GM12878 (cell line): ENCODE data around the gene NCKAP5. TPM values are rescaled to one million over a fixed set of nuclear protein-coding genes. Genes with fewer than 3 reads are reported as not detected.

ENCODE experiments used
- ATAC-seq: fragments of 200-7000 bp; cut with Tn5 transposase; 3 replicates; pipeline ENCODE4 v1.9.1; 2020; ENCODE audit warnings: mild to moderate bottlenecking, moderate library complexity
- BruUV-seq: library from RNA; stranded (reverse); fragments of 400-500 nt; replicated peaks from 2 replicates; lab custom pipeline; 2021; lab: Mats Ljungman, UMichigan
- CTCF ChIA-PET: fragments of 300-600 bp; sonication (Branson Sonifier 250); formaldehyde crosslinking; extraction: SDS; loops from one replicate; lab custom pipeline; 2021; ENCODE audit warnings: inconsistent platforms; lab: Yijun Ruan, JAX
- POLR2A ChIA-PET: fragments of 350-600 bp; formaldehyde crosslinking; extraction: SDS; loops from one replicate; lab custom pipeline; 2021; ENCODE audit warnings: inconsistent platforms; lab: Charles Lee
- RAD21 ChIA-PET: fragments of 300-600 bp; sonication (Branson Sonifier 250); formaldehyde crosslinking; loops from one replicate; lab custom pipeline; 2023; ENCODE audit warnings: antibody characterized with exemption; ENCODE audit not compliant: unreplicated experiment; lab: Charles Lee
- SMC1A ChIA-PET: fragments of 300-600 bp; sonication (Branson Sonifier 250); formaldehyde crosslinking; loops from one replicate; lab custom pipeline; 2023; ENCODE audit not compliant: unreplicated experiment, uncharacterized antibody; lab: Charles Lee
- DNase-seq: peaks from one replicate; pipeline ENCODE4 v3.0.0-alpha.2; 2011; ENCODE audit warnings: low read depth, low spot score
- FAIRE-seq: peaks from 3 replicates; lab custom pipeline; 2011; peaks lifted over from hg19 to GRCh38; lab: Jason Lieb, UNC
- H2AFZ ChIP-seq: 2 replicates; pipeline ENCODE4 v1.6.0; 2011; ENCODE audit warnings: low read depth, low read length, control low read depth; ENCODE audit not compliant: control insufficient read depth
- H3K27ac ChIP-seq: 2 replicates; pipeline ENCODE4 v1.5.1; 2011; ENCODE audit warnings: control low read depth; ENCODE audit not compliant: control insufficient read depth, insufficient read depth
- H3K27me3 ChIP-seq, 2 experiments: replicated peaks in 1 of 2; 2 replicates each; pipeline versions ENCODE4 v1.6.0 to v1.6.1; 2011; ENCODE audit warnings: low read length in 1 of 2; ENCODE audit not compliant: control insufficient read depth in 2 of 2, insufficient read depth in 2 of 2
- H3K36me3 ChIP-seq, 2 experiments: 2 replicates each; pipeline ENCODE4 v1.5.1; 2011; ENCODE audit warnings: low read length in 1 of 2; ENCODE audit not compliant: control insufficient read depth in 2 of 2, insufficient read depth in 2 of 2
- H3K4me1 ChIP-seq: 2 replicates; pipeline ENCODE4 v1.6.1; 2011; ENCODE audit warnings: mild to moderate bottlenecking, low read length, moderate library complexity, mixed read lengths; ENCODE audit not compliant: control insufficient read depth, insufficient read depth
- H3K4me2 ChIP-seq: 2 replicates; pipeline ENCODE4 v1.6.0; 2011; ENCODE audit warnings: control low read depth; ENCODE audit not compliant: control insufficient read depth, insufficient read depth
- H3K4me3 ChIP-seq: fragments of 200-600 bp; sonication (generic); 2 replicates; pipeline ENCODE4 v1.5.1; 2016
- H3K79me2 ChIP-seq: 2 replicates; pipeline ENCODE4 v1.6.0; 2011; ENCODE audit warnings: low read length; ENCODE audit not compliant: control insufficient read depth, insufficient read depth
- H3K9ac ChIP-seq: 2 replicates; pipeline ENCODE4 v1.8.0; 2011; ENCODE audit warnings: low read length, control low read depth, mixed read lengths; ENCODE audit not compliant: control insufficient read depth, insufficient read depth
- H3K9me3 ChIP-seq: replicated peaks from 3 replicates; pipeline ENCODE4 v1.5.1; 2011; ENCODE audit warnings: mild to moderate bottlenecking, low read length; ENCODE audit not compliant: control insufficient read depth, insufficient read depth
- H4K20me1 ChIP-seq: 2 replicates; pipeline ENCODE4 v1.6.0; 2011; ENCODE audit not compliant: control insufficient read depth, insufficient read depth
- ATF2 ChIP-seq: IDR thresholded peaks from 2 replicates; pipeline ENCODE4 v1.6.1; 2012; ENCODE audit warnings: low read length, inconsistent platforms
- BHLHE40 ChIP-seq, 2 experiments: fragments of 450-650 bp in 1 of 2; IDR thresholded peaks; 2 replicates each; pipeline ENCODE4 v1.6.1; 2011 to 2017; ENCODE audit warnings: low read depth in 2 of 2, borderline replicate concordance in 1 of 2, improper control_type of control experiment in 1 of 2, low read length in 1 of 2, mild to moderate bottlenecking in 1 of 2
- FOXM1 ChIP-seq: IDR thresholded peaks from 2 replicates; pipeline ENCODE4 v1.6.1; 2012; ENCODE audit warnings: low read depth, mild to moderate bottlenecking, inconsistent platforms, low read length, moderate library complexity
- GABPA ChIP-seq: IDR thresholded peaks from 2 replicates; pipeline ENCODE4 v1.6.1; 2014; ENCODE audit warnings: antibody characterized with exemption, low read depth, mild to moderate bottlenecking, inconsistent platforms
- KDM1A ChIP-seq: fragments of 200-600 bp; sonication (generic); IDR thresholded peaks from 2 replicates; pipeline ENCODE4 v1.6.1; 2016; ENCODE audit warnings: borderline replicate concordance
- MEF2B ChIP-seq: fragments of 450-650 bp; IDR thresholded peaks from 2 replicates; pipeline ENCODE4 v1.6.1; 2018; ENCODE audit warnings: mild to moderate bottlenecking, moderate library complexity; ENCODE audit not compliant: partially characterized antibody, poor library complexity, severe bottlenecking
- NRF1 ChIP-seq: conservative IDR thresholded peaks from 2 replicates; pipeline ENCODE4 v1.6.1; 2011; ENCODE audit warnings: mild to moderate bottlenecking, low read depth, low read length, improper control_type of control experiment
- POU2F2 ChIP-seq: IDR thresholded peaks from 3 replicates; pipeline ENCODE4 v1.6.1; 2011; ENCODE audit warnings: low read depth, mild to moderate bottlenecking, low read length, borderline replicate concordance
- SREBF1 ChIP-seq: IDR thresholded peaks from 2 replicates; pipeline ENCODE4 v1.6.1; 2012; ENCODE audit warnings: mild to moderate bottlenecking, low read length
- STAT1 ChIP-seq: fragments of 450-650 bp; conservative IDR thresholded peaks from 2 replicates; pipeline ENCODE4 v1.6.1; 2014; ENCODE audit warnings: antibody characterized with exemption, mild to moderate bottlenecking
- ZNF207 ChIP-seq: fragments of 450-650 bp; IDR thresholded peaks from 2 replicates; pipeline ENCODE4 v1.6.1; 2014; ENCODE audit warnings: antibody characterized with exemption, mild to moderate bottlenecking, borderline replicate concordance
- WGBS: methylation state at CpG from one replicate; pipeline ENCODE4 v1.1.6; 2016; ENCODE audit warnings: low lambda C conversion rate; ENCODE audit not compliant: insufficient replicate concordance, insufficient coverage; ENCODE audit errors: missing lambda C conversion rate; 5-methylcytosine and 5-hydroxymethylcytosine counted together
- in situ Hi-C: fragments of 300-500 bp; cut with MboI; formaldehyde crosslinking; loops from 9 replicates; pipeline ENCODE4 v1.14.3; 2018; ENCODE audit warnings: mixed read lengths
- intact Hi-C: fragments of 100-400 bp; cut with micrococcal nuclease; formaldehyde crosslinking; loops from one replicate; pipeline ENCODE4 v1.14.2; 2022; ENCODE audit not compliant: unreplicated experiment
- polyA plus RNA-seq, 11 experiments: library from polyadenylated mRNA; depleted of rRNA in 4 of 11; unstranded in 6 of 11; stranded (reverse) in 5 of 11; fragments of >200 nt; fragmentation: Nextera tagmentation in 4 of 11; fragmentation: Illumina TruSeq in 1 of 11; extraction: Ambion mirVana in 4 of 11; extraction: Trizol in 1 of 11; gene quantifications; 1 replicate in 1 of 11; 2 replicates in 10 of 11; pipeline versions ENCODE4 v1.2.1 to v1.2.3, GENCODE V29; 2011 to 2016; ENCODE audit warnings: inconsistent platforms in 2 of 11, missing spikeins in 2 of 11, low read depth in 1 of 11
- total RNA-seq, 4 experiments: library from RNA; depleted of rRNA in 3 of 4; stranded (reverse); fragments of >200 nt in 3 of 4; fragmentation: Illumina TruSeq in 1 of 4; extraction: Trizol in 1 of 4; gene quantifications; 2 replicates each; pipeline versions ENCODE4 v1.2.1 to v1.2.3, GENCODE V29; 2013 to 2021
- TF ChIP-seq, protein P1 (sequence below): fragments of 150-350 bp; IDR thresholded peaks from 2 replicates; pipeline ENCODE4 v1.6.1; 2016; ENCODE audit warnings: low read depth, low read length
- TF ChIP-seq, protein P2 (sequence below): fragments of 450-650 bp; IDR thresholded peaks from 2 replicates; pipeline ENCODE4 v1.6.1; 2017; ENCODE audit warnings: mild to moderate bottlenecking, moderate library complexity

NCKAP5 gene
- total and polyA plus RNA-seq, 10 of the 15 experiments (the other 5 are each of a cell fraction or from before 2014, with no cell fraction given) = 0.06 to 0.44 (median 0.16) TPM

DNA sequence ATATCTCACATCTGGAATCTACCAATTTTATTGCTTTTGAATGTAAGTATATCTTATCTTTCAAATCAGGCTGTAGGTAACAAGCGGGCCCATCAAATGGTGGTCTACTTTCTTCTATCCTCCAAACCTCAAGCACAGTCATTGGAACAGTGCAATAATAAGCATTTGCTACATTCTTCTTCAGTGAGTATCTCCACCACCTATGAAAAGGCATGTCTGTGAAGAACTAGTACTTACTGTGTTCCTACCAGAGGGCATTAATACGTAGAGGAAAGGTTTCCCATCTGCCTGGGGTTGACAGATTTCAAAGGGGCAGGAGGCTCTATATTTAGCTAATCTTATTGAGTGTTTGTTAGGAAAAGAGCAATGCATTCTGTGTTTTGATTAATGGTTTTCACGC, 411.1 kb downstream of the NCKAP5 start (continued):
- TF ChIP-seq ATF2 = no peak
- TF ChIP-seq SREBF1 = no peak
- no peak for TF ChIP-seq FOXM1
- TF ChIP-seq, protein P1, sequence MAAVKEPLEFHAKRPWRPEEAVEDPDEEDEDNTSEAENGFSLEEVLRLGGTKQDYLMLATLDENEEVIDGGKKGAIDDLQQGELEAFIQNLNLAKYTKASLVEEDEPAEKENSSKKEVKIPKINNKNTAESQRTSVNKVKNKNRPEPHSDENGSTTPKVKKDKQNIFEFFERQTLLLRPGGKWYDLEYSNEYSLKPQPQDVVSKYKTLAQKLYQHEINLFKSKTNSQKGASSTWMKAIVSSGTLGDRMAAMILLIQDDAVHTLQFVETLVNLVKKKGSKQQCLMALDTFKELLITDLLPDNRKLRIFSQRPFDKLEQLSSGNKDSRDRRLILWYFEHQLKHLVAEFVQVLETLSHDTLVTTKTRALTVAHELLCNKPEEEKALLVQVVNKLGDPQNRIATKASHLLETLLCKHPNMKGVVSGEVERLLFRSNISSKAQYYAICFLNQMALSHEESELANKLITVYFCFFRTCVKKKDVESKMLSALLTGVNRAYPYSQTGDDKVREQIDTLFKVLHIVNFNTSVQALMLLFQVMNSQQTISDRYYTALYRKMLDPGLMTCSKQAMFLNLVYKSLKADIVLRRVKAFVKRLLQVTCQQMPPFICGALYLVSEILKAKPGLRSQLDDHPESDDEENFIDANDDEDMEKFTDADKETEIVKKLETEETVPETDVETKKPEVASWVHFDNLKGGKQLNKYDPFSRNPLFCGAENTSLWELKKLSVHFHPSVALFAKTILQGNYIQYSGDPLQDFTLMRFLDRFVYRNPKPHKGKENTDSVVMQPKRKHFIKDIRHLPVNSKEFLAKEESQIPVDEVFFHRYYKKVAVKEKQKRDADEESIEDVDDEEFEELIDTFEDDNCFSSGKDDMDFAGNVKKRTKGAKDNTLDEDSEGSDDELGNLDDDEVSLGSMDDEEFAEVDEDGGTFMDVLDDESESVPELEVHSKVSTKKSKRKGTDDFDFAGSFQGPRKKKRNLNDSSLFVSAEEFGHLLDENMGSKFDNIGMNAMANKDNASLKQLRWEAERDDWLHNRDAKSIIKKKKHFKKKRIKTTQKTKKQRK = no peak
- TF ChIP-seq, all 136 proteins: peak for 0

DNA sequence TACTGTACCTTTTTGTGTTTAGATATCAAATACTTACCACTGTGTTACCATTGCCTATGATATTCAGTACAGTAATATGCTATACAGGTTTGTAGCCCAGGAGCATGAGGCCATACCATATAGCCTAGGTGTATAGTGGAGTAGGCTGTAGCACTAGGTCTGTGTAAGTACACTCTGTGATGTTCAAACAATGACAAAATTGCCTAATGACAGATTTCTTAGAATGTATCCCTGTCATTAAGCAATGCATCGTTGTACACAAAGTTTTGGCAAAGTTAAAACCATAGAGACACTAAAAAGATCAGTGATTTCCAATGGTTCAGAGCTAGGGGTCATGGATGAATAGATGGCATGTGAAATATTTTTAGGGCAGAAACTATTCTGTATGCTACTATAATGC, 415.5 kb downstream of the NCKAP5 start:
- in situ Hi-C loops = loop anchor here (25.0 kb wide), 1 partner anchor 890 kb away; no protein-coding TSS in a partner anchor
- TF ChIP-seq, protein P2, sequence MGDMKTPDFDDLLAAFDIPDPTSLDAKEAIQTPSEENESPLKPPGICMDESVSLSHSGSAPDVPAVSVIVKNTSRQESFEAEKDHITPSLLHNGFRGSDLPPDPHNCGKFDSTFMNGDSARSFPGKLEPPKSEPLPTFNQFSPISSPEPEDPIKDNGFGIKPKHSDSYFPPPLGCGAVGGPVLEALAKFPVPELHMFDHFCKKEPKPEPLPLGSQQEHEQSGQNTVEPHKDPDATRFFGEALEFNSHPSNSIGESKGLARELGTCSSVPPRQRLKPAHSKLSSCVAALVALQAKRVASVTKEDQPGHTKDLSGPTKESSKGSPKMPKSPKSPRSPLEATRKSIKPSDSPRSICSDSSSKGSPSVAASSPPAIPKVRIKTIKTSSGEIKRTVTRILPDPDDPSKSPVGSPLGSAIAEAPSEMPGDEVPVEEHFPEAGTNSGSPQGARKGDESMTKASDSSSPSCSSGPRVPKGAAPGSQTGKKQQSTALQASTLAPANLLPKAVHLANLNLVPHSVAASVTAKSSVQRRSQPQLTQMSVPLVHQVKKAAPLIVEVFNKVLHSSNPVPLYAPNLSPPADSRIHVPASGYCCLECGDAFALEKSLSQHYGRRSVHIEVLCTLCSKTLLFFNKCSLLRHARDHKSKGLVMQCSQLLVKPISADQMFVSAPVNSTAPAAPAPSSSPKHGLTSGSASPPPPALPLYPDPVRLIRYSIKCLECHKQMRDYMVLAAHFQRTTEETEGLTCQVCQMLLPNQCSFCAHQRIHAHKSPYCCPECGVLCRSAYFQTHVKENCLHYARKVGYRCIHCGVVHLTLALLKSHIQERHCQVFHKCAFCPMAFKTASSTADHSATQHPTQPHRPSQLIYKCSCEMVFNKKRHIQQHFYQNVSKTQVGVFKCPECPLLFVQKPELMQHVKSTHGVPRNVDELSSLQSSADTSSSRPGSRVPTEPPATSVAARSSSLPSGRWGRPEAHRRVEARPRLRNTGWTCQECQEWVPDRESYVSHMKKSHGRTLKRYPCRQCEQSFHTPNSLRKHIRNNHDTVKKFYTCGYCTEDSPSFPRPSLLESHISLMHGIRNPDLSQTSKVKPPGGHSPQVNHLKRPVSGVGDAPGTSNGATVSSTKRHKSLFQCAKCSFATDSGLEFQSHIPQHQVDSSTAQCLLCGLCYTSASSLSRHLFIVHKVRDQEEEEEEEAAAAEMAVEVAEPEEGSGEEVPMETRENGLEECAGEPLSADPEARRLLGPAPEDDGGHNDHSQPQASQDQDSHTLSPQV = no peak
- TF ChIP-seq BHLHE40 (IDR thresholded peaks at IDR 0.05; ENCODE audit: borderline replicate concordance in 1 of 2, low read depth in 2 of 2, low read length in 1 of 2) (no peak), GABPA (no peak), ZNF207 (no peak), POU2F2 (no peak), NRF1 (no peak), MEF2B (no peak), STAT1 (no peak), KDM1A (no peak)

More for the DNA sequence above, 415.5 kb downstream of the NCKAP5 start:
- BruUV-seq = no TSS peak
- intact Hi-C loops = no loop called here
- CTCF ChIA-PET = no interaction called here
- POLR2A ChIA-PET = no interaction called here
- no peaks in the 10 kb centered on the region for H4K20me1 ChIP-seq
- H3K79me2 ChIP-seq = no peaks in the 10 kb centered on the region
- no peaks in the 10 kb centered on the region for H3K36me3 ChIP-seq
- SMC1A ChIA-PET = no interaction called here
- H2AFZ ChIP-seq = no peak overlapping the region
- ATAC-seq = no peak
- no peak overlapping the region for H3K4me3 ChIP-seq
- H3K4me1 ChIP-seq = no peaks in the 10 kb centered on the region
- no peak overlapping the region for H3K9ac ChIP-seq
- H3K27me3 ChIP-seq = no peaks in the 10 kb centered on the region
- no peaks in the 10 kb centered on the region for H3K9me3 ChIP-seq
- DNase-seq = no peak
- RAD21 ChIA-PET = no interaction called here
- H3K4me2 ChIP-seq = no peak overlapping the region
- H3K27ac ChIP-seq = no peak overlapping the region
- FAIRE-seq = no peak
- 0% methylated on average over 1 of the region's 1 CpG for WGBS
